Umbilical cord (tissue), 2 donors: ENCODE measurements around the gene CCDC187. TPM values are rescaled to one million over a fixed set of nuclear protein-coding genes. Genes with fewer than 3 reads are reported as not detected.
"Not testable (repeated sequence)": the region's sequence is repeated elsewhere in the genome, so short reads cannot be mapped to it uniquely, and the experiment has no call there.

Experiments used
- DNase-seq: peaks from one replicate; pipeline ENCODE4 v3.0.0-alpha.2; 2015; ENCODE audit warnings: low spot score
- total RNA-seq: library from RNA; depleted of rRNA; stranded (reverse); fragments of >200 nt; gene quantifications from one replicate; pipeline ENCODE4 v1.2.3, GENCODE V29; 2014; ENCODE audit warnings: low replicate concordance; ENCODE audit not compliant: insufficient read depth

Gene CCDC187
- total RNA-seq, 1 donor from 2014 or later = 1.7 TPM

DNA sequence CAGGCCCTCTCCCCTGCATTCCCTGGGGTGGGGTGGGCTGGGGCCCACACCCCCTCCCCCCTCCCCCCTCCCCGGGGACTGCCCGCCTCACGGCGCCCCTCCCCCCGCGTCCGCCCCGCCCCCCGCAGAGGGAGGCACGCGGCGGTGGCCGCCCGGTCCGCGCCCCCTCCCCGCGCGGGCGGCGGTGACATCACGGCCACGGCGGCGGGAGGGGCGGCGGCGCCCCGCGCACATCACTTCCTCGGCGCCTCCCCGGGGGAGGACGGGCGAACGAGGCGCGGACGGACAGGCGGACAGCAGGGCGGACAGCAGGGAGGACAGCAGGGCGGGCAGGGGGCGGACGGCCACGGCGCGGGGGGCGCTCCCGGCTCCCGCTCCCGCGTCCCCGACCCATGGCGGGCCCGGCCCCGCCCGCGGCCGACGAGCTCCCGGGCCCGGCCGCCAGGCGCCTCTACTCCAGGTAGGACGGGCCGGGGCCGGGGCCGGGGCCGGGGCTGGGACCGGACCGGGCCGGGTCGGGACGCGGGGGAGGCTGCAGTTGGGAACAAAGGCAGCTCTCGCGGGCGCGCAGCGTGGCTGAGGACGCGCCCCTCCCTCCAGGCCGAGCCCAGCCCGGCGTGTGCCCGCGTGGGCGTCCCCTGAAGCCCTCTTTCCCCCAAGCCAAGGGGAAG, 23.5 kb upstream of the CCDC187 start, which contains the start of gene GPSM1:
GPSM1 (plus strand) TSS at position 236 of the 671 bp plus-strand sequence; CDS start at position 393, 157 bp downstream.
- DNase-seq = peak; percentile 66

DNA sequence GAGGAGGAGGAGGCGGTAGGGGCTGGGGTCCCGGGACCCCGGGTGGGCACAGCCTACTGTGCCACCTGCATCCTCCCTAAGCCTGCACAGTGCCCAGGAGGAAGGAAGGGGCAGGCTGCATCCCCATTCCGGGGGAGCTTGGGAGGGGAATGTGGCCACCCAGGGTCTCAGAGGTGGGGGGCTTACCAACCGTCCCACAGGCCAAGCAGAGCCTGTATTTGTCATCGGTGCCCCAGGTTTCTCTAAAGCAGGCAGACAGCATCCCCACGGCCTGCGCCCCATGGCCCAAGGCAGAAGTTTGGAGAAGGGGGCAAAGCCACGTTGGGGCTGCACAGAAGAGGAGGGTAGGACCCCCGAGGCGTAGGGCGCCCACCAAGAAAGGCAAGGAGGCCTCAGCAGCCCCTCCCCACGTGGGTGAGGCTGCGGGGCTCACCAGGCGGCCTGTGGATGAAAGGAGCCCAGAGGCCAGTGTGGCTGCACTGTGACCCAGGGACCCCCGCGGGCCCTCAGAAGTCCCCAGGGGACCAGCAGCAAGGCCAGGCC, 22.9 kb upstream of the CCDC187 start:
- DNase-seq = no peak

DNA sequence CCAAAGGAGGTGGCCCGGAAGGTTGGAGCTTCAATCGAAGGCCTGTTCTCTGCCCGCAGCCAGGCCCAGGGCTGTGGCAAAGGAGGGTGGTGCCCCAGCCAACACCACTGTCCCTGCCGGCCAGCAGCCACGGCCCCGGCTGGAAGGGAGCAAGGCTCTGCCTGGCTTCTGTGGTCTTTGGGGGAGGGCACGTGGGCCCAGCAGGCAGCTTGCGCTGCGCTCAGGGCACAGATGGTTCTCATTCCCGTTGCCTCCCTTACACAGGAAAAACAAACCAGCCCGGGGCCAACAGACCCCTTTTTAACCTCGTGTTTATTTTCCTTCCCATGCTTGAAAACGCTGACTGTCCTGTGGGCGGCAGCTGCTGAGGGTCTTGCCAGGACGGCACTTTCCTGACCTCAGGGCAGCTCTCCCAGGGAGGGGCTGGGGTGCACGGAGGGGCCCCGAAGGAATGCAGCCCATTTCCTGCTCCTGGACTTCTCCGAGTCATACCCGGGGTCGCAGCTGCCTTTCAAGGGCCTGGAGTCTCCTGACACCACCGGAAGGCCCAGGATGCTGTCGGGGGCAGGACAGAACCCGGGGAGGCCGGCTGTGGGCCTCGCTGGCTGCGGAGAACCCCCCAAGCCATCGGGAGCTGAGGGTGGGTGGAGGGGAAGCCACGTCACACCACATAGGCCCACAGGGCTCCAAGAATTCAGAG, 22.3 kb upstream of the CCDC187 start:
- DNase-seq = peak; percentile 44

DNA sequence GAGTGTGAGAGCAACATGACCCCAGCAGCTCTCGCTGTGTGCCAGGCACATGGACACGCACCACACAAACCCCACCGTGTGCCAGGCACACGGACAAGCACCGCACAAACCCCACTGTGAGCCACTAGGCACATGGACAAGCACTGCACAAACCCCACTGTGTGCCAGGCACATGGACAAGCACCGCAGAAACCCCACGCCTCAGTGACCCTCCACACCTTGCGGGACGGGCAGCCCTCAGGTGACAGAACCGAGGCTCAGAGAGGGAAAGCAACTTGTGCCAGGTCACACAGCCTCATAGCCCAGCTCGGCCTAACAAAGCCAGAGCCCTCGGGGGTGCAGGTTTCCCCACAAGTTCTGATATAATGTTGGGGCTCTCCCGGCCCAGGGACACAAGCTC, 21.5 kb upstream of the CCDC187 start:
- DNase-seq = no peak

DNA sequence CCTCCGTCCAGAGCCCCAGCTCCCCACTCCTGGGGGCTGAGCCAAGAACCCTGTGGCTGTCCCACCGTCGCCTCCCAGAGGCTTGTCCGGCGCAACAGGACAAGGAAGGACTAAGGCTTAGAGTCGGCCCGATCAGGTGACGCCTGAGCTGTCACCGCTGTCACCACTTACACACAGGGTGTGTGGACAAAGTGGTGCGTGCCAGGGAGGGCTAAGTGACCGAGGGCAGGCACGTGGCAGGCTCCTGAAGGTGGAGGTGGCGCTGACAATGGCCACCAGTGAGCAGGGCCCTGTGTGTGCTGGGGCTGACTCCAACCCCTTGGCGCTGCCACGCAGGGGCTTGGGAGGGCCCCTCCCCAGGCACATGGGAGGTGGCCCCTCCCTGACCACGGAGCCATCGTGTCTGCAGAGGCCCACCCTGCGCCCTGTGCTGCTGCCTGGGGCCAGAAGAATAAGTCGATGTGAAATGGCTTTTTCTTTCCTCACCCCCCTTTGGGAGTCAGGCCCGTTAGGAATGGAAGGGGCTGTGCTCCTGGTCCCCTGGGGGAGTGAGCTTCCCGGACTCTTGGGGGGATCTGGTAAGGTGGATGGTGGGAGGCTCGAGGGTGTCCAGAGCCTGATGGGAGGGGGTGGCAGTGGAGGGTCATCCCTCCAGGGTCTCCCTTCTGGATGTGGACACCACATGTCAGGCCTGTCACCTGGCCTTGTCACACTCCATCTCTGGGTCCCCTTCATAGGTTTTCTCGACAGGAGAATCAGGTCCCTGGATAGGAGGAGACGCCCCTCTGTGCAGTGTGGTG, 20.8 kb upstream of the CCDC187 start:
- DNase-seq = no peak

DNA sequence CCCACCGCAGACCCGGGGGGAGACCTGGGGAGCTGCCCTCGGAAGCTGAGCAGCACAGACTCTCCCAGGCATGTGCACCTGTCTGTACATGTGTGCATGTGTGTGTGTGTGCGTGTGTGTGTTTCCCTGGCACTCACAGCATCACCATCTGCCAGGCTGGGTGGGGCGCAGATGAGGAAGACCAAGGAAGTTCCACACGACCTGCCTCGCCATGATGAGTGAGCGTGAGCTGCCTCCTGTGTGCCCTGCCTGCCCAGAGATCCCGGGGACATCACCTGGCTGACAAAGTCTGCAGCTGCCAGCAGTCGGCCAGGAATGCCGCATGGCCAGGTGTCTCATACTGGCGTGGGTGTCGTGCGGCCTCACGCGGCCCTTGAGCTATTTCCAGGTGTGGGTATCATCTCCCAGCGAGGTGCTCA, 19.5 kb upstream of the CCDC187 start:
- no peak for DNase-seq

DNA sequence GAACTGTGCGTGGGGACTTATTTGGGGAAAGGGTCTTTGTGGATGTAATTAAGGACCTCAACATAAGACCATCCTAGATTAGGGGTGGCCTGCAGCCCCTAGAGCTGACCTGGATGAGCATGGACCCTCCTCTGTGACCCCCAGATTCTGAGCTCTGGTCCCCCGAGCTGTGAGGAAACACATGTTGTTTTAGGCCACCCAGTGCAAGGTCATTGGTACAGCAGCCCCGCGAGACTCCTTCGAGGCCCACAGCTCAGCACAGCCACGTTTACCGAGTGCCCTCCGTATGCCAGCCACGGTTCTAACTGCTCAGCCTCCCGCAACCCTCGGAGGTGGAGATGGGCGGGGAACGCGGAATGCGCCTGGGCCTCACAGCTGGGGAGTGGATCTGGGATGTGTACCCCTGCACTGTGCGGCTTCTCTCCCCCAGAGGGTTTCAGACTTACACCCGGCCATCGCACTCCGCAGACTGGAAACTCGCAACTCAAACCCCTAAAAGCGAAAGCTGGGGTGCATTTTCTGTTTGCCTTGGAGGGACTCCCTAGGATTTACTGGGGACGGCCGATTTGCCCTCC, 18.9 kb upstream of the CCDC187 start:
- DNase-seq = no peak

DNA sequence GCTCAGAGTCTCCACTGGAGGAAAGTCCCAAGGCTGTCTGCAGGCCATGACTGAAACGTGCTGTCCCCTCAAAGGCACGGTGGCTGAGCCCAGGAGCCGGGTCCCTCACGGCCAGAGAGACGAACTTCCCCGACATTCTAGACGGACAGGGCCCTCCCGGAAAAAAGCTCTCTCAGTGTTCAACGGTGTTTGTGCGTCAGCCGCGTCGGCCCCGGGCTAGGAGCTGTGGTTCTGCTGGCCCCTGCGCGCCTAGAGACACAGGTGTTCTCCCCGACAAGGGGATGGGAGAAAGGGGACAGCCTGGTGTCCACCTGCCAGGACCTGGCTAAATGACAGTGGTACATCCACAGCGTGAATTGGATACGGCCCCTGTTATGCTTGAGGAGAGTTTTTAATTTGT, 17.7 kb upstream of the CCDC187 start:
- no peak for DNase-seq

DNA sequence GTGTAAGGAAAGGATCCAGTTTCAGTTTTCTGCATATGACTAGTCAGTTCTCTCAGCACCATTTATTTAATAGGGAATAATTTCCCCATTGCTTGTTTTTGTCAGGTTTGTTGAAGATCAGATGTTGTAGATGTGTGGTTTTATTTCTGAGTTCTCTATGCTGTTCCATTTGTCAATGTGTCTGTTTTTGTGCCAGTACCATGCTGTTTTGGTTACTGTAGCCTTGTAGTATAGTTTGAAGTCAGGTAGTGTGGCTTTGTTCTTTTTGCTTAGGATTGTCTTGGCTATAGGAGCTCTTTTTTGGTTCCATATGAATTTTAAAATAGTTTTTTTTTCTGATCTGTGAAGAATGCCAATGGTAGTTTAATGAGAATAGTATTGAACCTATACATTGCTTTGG, 17.1 kb upstream of the CCDC187 start:
- DNase-seq = not testable (repeated sequence)

DNA sequence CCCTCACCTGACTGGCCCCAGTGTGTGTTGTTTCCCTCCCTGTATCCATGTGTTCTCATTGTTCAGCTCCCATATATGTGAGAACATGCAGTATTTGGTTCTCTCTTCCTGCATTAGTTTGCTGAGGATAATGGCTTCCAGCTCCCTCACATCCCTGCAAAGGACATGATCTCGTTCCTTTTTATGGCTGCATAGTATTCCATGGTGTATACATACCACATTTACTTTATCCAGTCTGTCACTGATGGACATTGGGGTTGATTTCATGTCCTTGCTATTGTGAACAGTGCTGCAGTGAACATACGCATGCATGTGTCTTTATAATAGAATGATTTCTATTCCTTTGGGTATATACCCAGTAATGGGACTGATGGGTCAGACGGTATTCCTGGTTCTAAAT, 16.1 kb upstream of the CCDC187 start:
- DNase-seq = not testable (repeated sequence)

DNA sequence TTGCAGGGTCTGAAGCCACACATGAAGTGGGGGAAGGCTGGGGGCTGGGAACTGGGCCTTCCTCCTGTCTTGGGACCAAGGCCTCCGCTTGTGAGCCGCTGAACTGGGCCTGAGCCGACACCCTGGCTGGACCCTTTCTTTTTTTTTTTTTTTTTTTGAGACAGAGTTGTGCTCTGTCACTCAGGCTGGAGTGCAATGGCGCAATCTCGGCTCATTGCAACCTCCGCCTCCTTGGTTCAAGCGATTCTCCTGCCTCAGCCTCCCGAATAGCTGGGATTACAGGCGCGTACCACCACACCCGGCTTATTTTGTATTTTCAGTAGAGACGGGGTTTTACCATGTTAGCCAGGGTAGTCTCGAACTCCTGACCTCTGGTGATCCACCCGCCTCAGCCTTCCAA, 15.3 kb upstream of the CCDC187 start:
- DNase-seq = not testable (repeated sequence)

DNA sequence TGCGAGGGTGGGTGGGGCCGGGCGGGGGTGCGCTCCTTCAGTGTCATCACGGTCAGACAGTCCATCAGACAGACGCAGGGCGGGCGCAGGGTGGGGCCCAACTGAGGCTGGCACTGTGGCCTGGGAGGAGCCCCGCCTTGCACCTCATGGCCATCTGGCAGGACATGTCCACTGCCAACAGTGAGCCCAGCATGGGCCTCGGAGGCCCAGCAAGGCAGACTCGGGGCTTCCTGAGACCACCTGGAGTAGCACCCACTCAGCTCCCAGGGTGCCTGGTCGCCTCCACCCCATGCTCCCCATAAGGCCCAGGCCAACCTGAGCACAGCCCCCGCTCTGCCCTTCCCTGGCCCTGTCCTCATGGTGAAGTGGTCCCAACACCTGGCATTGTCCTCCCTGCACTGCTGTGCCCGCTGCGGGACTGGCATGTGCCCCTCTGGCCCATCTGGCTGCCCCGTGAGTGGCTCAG, 14.9 kb upstream of the CCDC187 start:
- DNase-seq = no peak

DNA sequence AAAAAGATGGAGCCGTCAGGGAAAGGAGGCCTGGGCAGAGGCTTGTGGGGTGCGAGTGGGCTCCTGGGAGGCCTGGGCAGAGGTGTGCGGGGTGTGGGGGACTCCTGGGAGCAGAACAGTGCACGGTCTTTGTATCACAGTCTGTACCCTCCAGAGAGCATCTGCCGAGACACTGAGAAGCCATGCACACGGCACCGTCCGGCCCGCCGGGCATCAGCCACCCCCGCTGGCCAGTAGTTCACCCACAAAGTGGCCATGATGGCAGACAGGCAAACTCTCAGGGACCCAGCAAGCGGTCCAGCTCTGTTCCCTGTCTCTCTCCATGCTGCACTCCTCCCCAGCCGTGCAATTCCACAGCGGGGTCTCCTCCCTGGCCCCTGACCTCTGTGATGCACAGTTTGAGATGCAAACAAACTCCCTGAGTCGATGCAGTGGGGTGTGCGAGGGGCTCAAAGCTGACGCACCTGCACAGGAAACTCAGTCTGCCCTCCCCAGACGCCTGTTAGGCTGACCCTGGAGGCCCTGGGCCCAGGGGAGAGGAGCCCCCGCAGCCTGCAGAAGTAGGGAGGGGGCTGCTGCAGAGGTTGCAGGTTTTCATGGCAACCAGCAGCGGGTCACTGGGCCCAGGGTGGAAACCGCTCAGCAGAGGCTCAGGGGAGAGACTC, 14.3 kb upstream of the CCDC187 start:
- no peak for DNase-seq

DNA sequence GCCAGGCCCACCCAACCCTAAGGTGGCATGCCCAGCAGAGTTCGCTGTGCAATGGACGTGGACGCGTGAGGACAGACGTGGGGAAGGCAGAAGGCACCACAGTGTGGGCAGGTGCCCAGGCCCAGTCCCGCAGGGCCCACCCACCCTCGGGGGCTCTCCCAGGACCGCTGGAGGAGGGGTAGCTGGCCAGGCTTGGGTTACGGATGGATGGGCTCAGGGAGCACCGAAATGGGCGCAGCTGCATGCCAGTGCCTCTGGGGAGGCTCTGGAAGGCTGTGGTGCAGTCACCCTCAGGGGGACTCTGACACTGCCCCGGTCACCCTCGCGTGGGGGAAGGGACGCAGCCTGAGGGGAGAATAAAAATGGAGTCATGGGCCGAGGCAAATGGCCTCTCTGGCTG, 13.8 kb upstream of the CCDC187 start:
- DNase-seq = no peak

DNA sequence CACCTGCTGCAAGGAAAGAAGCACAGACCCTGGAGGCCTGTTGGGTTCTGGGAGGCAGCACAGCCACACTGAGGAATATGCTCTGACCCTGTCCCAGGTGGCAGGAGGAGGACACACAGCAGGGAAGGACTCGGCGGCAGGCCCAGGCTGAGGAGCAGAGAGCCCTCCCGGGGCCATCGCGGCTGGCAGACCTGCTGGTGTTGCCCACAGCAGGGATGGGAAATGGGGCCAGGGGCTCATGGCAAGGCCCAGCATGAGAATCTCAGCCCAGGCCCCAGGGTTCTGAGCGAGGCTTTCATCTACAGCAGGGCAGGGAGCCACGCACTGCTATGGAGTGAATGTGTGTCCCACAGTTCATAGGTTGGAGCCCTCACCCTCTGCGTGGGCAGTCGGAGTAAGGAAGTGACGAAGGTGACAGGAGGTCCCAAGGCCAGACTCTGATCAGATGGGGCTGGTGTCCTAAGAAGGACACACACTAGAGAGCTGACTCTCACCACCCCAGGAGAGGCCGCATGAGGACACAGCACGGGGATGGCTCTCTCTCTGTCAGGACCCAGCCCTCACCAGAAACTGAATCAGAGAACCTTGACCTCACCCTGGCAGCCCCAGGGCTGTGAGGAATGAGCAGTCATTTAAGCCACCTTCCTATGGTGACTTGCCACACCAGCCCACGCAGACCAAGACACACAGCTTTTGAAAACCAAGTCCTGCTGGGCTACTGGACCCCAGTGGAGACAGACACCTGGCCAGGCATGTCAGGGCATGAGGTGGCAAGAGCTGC, 13.2 kb upstream of the CCDC187 start:
- DNase-seq = no peak

DNA sequence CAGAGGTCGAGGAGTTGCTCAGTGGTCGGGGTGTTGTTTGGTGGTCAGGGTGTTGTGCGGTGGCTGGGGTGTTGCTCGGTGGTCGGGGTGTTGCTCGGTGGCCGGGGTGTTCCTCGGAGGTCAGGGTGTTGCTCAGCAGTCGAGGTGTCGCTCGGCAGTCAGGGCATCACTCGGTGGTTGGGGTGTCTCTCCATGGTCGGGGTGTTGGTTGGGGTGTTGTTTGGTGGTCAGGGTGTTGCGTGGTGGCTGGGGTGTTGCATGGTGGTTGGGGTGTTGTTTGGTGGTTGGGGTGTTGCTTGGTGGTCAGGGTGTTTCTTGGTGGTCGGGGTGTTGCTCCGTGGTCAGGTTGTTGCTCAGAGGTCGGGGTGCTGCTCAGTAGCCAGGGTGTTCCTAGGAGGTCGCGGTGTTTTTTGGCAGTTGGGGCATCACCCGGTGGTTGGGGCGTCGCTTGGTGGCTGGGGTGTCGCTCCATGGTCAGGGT, 12.4 kb upstream of the CCDC187 start:
- no peak for DNase-seq

DNA sequence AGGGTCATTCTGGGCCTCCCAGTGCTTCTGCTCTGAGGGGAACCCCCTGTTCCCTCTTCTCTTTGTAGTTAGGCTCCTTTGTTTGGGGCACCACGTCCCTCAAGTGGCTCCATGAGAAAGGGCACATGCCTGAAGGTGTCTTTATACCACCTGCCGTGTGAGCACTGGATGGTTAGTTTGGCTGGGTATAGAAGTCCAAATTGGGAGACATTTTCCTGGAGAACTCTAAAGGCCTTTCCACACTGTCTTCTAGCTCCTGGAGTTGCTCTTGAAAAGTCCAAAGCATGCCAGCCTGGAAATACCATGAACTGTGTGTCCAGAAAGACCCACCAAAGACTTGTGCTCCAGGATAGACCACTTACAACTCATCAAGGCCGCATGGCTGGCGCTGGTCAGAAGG, 11.1 kb upstream of the CCDC187 start:
- no peak for DNase-seq

DNA sequence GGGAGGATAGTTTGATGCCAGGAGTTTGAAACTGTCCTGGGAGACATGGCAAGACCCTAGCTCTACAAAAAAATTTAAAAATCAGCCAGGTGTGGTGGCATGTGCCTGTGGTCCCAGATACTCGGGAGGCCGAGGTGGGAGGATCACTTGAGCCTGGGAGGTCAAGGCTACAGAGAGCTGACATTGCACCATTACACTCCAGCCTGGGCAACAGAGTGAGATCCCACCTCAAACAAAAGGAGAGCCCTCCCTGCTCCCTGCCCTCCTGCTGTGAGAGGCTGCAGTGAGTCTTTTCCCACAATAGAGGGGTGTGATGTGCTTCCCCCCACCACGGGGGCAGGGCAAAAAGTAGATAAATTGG, 10.1 kb upstream of the CCDC187 start:
- no peak for DNase-seq

DNA sequence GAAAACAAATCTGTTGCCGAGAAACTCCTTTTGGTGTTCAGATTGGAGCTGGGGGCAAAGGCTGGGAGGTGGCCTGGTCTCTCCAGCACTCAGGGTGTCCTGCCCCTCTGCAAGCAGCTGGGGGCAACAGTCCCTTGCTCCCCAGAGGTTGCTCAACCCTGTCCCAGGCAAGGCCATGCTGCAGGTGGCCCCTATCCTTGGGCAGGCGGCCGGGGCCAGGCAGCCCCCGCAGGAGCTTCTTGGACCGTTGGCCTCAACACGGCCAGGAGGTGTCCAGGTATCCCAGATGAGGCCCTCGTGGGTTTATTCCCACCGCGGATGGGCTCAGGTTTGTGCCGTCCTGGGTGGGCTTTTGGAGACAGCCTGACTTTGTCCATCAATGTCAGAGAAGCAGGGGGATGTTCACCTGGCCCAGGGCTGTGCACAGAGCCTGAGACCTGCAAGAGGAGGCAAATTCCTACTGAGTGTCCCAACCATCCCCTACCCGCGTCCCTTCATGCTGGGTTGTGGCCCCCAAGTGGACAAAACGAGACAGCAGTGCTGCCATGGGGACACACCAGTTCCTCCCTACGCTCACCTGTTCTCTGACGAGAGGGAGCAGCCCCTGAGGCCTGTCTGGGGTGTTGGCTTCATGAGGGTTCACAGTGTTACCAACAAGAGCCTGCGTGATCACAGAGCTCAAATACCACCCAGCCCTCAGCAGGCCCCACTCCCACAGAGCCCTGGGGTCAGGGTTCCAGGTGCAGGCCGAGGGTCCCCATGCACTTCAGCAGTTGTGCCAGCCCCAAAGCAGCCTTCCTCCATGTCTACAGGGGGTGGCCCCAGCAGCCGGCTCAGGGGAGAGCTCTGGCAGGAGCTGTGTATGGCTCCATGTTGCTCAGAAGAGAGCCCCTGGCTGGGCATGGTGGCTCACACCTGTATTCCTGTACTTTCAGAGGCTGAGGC, 9.5 kb upstream of the CCDC187 start:
- DNase-seq = no peak
